SK-N-SH (cell line): ENCODE data around the gene TXNRD1.

Experiments used
- EP300 ChIP-seq, 2 experiments: IDR thresholded peaks; 2 replicates each; pipeline versions ENCODE4 v1.4.0 to v1.6.1; 2012; ENCODE audit warnings: borderline replicate concordance in 1 of 2, low read depth in 1 of 2, low read length in 1 of 2
- EZH2phosphoT487 ChIP-seq: fragments of 200-600 bp; sonication (generic); IDR thresholded peaks from 2 replicates; pipeline ENCODE4 v1.6.1; 2017; ENCODE audit warnings: low read depth, mixed run types, mild to moderate bottlenecking, antibody characterized with exemption, moderate library complexity, borderline replicate concordance
- MAX ChIP-seq: IDR thresholded peaks from 2 replicates; pipeline ENCODE4 v1.4.0; 2012; ENCODE audit warnings: low read depth
- POLR2AphosphoS5 ChIP-seq: IDR thresholded peaks from 2 replicates; pipeline ENCODE4 v1.6.1; 2012; ENCODE audit warnings: low read depth, low read length
- RCOR1 ChIP-seq: fragments of 150-350 bp; IDR thresholded peaks from 2 replicates; pipeline ENCODE4 v1.6.1; 2017; ENCODE audit warnings: antibody characterized with exemption, low read length
- REST ChIP-seq: IDR thresholded peaks from 2 replicates; pipeline ENCODE4 v1.6.1; 2012; ENCODE audit warnings: mild to moderate bottlenecking, low read depth, low read length, moderate library complexity
- RXRA ChIP-seq: IDR thresholded peaks from 2 replicates; pipeline ENCODE4 v1.4.0; 2012; ENCODE audit warnings: low read depth, mild to moderate bottlenecking, borderline replicate concordance
- TAF1 ChIP-seq: IDR thresholded peaks from 2 replicates; pipeline ENCODE4 v1.6.1; 2012; ENCODE audit warnings: low read depth, mild to moderate bottlenecking, low read length, moderate library complexity, borderline replicate concordance
- USF2 ChIP-seq: fragments of 150-350 bp; IDR thresholded peaks from 2 replicates; pipeline ENCODE4 v1.6.1; 2017; ENCODE audit warnings: antibody characterized with exemption, low read length, low read depth, borderline replicate concordance
- TF ChIP-seq, protein P1 (sequence below): fragments of 200-600 bp; sonication (generic); IDR thresholded peaks from 2 replicates; pipeline ENCODE4 v1.6.1; 2017; ENCODE audit warnings: antibody characterized with exemption, mild to moderate bottlenecking, moderate library complexity
- TF ChIP-seq, protein P2 (sequence below): IDR thresholded peaks from 2 replicates; pipeline ENCODE4 v1.4.0; 2012; ENCODE audit warnings: low read depth, borderline replicate concordance

DNA sequence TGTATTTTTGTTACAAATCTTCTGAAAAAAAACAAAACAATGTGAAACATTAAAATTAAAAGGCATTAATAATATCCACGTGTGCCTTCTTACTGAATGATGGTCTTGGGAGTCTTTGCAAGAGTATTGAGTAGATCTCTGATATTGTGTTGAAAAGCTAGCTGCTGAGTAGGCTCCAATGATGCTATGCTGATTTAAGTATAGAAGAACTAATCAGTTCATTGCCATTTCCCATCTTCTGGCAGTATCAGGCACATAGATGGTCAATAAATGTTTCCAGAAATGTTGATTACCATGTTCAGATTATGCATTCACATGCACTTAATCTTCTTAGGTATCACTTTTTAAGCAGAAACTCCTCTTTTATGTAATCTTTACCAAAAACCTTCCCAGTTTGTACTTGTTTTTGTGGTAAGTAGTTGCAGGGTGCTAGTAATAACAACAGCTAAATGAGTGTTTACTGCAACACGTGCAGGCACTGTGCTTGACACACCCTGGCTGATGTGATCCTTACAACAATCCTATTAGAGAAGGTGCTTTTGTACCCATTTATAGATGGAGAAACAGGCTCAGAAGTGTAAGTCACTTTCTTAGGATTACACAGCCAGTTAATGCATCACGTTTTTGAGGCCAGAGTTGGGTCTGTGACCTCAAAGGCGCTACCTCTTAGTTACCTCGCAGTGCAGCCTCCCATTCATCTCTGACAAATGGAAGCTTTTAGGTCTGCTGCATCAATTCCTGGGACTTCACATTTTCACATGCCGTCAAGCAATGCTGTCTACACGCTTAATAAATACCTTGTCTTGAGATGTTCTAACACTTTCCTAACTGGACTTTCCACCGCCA, 134.9 kb downstream of the TXNRD1 start:
- TF ChIP-seq POLR2AphosphoS5 = no peak
- TF ChIP-seq REST = no peak
- no peak for TF ChIP-seq RCOR1
- TF ChIP-seq, protein P1, sequence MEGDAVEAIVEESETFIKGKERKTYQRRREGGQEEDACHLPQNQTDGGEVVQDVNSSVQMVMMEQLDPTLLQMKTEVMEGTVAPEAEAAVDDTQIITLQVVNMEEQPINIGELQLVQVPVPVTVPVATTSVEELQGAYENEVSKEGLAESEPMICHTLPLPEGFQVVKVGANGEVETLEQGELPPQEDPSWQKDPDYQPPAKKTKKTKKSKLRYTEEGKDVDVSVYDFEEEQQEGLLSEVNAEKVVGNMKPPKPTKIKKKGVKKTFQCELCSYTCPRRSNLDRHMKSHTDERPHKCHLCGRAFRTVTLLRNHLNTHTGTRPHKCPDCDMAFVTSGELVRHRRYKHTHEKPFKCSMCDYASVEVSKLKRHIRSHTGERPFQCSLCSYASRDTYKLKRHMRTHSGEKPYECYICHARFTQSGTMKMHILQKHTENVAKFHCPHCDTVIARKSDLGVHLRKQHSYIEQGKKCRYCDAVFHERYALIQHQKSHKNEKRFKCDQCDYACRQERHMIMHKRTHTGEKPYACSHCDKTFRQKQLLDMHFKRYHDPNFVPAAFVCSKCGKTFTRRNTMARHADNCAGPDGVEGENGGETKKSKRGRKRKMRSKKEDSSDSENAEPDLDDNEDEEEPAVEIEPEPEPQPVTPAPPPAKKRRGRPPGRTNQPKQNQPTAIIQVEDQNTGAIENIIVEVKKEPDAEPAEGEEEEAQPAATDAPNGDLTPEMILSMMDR = no peak
- no peak for TF ChIP-seq EP300 (IDR thresholded peaks at IDR 0.05; ENCODE audit: borderline replicate concordance in 1 of 2, low read depth in 1 of 2, low read length in 1 of 2)
- no peak for TF ChIP-seq TAF1
- TF ChIP-seq RXRA = no peak
- TF ChIP-seq, protein P2, sequence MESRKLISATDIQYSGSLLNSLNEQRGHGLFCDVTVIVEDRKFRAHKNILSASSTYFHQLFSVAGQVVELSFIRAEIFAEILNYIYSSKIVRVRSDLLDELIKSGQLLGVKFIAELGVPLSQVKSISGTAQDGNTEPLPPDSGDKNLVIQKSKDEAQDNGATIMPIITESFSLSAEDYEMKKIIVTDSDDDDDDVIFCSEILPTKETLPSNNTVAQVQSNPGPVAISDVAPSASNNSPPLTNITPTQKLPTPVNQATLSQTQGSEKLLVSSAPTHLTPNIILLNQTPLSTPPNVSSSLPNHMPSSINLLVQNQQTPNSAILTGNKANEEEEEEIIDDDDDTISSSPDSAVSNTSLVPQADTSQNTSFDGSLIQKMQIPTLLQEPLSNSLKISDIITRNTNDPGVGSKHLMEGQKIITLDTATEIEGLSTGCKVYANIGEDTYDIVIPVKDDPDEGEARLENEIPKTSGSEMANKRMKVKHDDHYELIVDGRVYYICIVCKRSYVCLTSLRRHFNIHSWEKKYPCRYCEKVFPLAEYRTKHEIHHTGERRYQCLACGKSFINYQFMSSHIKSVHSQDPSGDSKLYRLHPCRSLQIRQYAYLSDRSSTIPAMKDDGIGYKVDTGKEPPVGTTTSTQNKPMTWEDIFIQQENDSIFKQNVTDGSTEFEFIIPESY = no peak
- no peak for TF ChIP-seq USF2
- no peak for TF ChIP-seq MAX
- TF ChIP-seq EZH2phosphoT487 = no peak
